Duodenal mucosa (tissue), 2 donors: ENCODE results near the gene MUTYH.
A peak's percentile ranks its signal among the peaks of the same experiment; 100 is the strongest.

Experiments used
- H3K27ac ChIP-seq: one replicate; pipeline ENCODE4 v1.7.0; 2013; ENCODE audit warnings: low read depth, low read length
- H3K27me3 ChIP-seq, 2 donors: one replicate each; pipeline ENCODE4 v1.7.0; 2013; ENCODE audit warnings: low read length in 2 of 2, control low read depth in 1 of 2; ENCODE audit not compliant: insufficient read depth in 2 of 2, control insufficient read depth in 1 of 2
- H3K36me3 ChIP-seq, 2 donors: one replicate each; pipeline ENCODE4 v1.7.0; 2013; ENCODE audit warnings: low read length in 2 of 2, control low read depth in 1 of 2; ENCODE audit not compliant: insufficient read depth in 2 of 2, control insufficient read depth in 1 of 2
- H3K4me1 ChIP-seq, 2 donors: one replicate each; pipeline ENCODE4 v1.7.0; 2013; ENCODE audit warnings: low read length in 2 of 2, control low read depth in 1 of 2; ENCODE audit not compliant: insufficient read depth in 2 of 2, control insufficient read depth in 1 of 2
- H3K4me3 ChIP-seq, 2 donors: one replicate each; pipeline ENCODE4 v1.7.0; 2013; ENCODE audit warnings: low read length in 2 of 2, low read depth in 1 of 2
- H3K9ac ChIP-seq, 2 donors: one replicate each; pipeline ENCODE4 v1.7.0; 2013; ENCODE audit warnings: low read length in 2 of 2, low read depth in 1 of 2
- H3K9me3 ChIP-seq, 2 donors: one replicate each; pipeline ENCODE4 v1.7.0; 2013; ENCODE audit warnings: low read length in 2 of 2, control low read depth in 1 of 2; ENCODE audit not compliant: control insufficient read depth in 1 of 2

MUTYH gene

DNA sequence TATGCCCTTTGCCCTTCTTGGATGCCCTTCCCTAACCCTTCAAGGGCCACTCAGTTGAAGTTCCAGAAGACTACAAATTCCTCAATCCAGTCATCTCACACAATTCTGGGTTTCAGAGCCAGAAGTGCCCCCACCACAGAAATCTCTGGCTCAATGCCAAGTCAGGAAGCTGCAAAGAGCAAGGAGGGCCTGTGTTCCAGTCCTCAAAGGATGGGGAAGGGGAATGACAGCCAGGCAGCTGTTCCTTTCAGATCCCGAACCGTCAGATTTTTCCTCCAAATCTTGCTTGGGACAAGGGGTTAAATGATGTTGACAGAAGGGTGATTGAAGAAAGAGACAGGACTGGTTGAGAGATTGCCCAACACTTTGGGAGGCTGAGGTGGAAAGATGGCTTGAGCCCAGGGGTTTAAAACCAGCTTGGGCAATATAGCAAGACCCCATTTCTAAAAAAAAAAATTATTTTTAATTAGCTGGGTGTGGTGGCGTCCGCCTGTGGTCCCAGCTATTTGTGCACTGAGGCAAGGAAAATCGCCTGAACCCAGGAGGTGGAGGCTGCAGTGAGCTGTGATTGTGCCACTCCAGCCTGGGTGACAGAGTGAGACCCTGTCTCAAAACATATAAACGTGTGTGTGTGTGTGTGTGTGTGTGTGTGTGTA, 14.3 kb downstream of the MUTYH start:
- Histone ChIP-seq H3K9ac (peak overlapping the region in 1 of 2 donors; percentile 43), H3K27me3 (no peaks in the 10 kb centered on the region), H3K36me3 (peaks cover 3 to 7% of the 10 kb centered on the region in 2 donors), H3K4me1 (peaks cover 14 to 20% of the 10 kb centered on the region in 2 donors), H3K4me3 (peak overlapping the region; percentile 76), H3K9me3 (no peaks in the 10 kb centered on the region), H3K27ac (no peak overlapping the region)

DNA sequence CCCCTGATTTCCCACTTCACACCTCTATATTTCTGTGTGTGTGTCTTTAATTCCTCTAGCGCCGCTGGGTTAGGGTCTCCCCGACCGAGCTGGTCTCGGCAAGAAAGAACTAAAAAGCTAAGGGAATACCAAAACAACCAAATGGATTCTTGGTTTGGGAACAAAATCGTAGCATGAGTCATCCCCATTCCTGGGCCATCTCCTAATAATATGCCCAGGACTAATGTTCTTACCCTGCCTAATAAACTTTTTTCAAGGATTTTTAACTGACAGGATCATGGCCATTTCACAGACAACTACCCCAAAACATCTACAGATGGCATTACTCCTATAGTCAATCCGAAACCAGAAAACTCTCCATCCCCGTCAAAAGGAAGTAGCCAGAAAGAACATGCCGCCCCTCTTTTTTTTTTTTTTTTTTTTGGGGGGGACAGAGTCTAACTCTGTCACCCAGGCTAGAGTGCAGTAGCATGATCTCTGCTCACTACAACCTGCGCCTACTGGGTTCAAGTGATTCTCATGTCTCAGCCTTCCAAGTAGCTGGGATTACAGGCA, 17.7 kb downstream of the MUTYH start:
- peaks cover 12 to 14% of the 10 kb centered on the region in 2 donors for H3K4me1 ChIP-seq
- H3K27me3 ChIP-seq: no peaks in the 10 kb centered on the region
- H3K9me3 ChIP-seq: no peaks in the 10 kb centered on the region
- H3K36me3 ChIP-seq: no peaks in the 10 kb centered on the region
- no peak overlapping the region for H3K27ac ChIP-seq
- no peak overlapping the region for H3K9ac ChIP-seq
- no peak overlapping the region for H3K4me3 ChIP-seq

DNA sequence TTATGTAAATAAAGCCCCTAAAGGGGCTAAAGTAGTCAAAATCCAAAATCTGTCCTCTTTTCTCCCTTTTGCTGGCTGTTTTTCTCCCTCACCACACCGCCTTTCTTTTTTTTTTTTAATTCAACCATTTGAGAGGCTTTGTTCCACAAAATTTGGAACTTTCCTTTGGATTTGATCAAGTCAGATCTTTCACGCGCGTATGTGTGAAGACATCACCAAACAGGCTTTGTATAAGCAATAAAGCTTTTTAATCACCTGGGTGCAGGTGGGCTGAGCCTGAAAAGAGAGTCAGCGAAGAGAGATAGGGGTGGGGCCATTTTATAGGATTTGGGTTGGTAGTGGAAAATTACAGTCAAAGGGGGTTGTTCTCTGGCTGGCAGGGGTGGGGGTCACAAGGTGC, 18.8 kb downstream of the MUTYH start:
- no peak overlapping the region for H3K9ac ChIP-seq
- H3K27ac ChIP-seq: no peak overlapping the region
- H3K27me3 ChIP-seq: no peaks in the 10 kb centered on the region
- peaks cover 5 to 6% of the 10 kb centered on the region in 2 donors for H3K4me1 ChIP-seq
- H3K36me3 ChIP-seq: no peaks in the 10 kb centered on the region
- no peak overlapping the region for H3K4me3 ChIP-seq
- H3K9me3 ChIP-seq: no peaks in the 10 kb centered on the region

DNA sequence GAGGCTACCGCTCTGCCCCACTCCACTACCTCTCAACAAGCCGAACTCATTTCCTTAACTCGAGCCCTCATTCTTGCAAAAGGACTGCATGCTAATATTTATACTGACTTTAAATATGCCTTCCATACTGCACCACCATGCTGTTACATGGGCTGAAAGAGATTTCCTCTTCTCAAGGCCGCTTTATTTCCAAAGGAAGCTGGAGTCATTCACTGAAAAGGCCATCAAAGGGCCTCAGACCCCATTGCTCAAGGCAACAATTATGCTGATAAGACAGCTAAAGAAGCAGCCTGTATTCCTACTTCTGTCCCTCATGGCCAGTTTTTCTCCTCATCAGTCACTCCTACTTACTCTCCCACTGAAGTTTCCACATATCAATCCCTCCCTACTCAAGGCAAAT, 20.5 kb downstream of the MUTYH start:
- H3K27ac ChIP-seq: no peak overlapping the region
- no peaks in the 10 kb centered on the region for H3K4me1 ChIP-seq
- H3K9ac ChIP-seq: no peak overlapping the region
- no peak overlapping the region for H3K4me3 ChIP-seq
- no peaks in the 10 kb centered on the region for H3K9me3 ChIP-seq
- H3K27me3 ChIP-seq: no peaks in the 10 kb centered on the region
- H3K36me3 ChIP-seq: no peaks in the 10 kb centered on the region

DNA sequence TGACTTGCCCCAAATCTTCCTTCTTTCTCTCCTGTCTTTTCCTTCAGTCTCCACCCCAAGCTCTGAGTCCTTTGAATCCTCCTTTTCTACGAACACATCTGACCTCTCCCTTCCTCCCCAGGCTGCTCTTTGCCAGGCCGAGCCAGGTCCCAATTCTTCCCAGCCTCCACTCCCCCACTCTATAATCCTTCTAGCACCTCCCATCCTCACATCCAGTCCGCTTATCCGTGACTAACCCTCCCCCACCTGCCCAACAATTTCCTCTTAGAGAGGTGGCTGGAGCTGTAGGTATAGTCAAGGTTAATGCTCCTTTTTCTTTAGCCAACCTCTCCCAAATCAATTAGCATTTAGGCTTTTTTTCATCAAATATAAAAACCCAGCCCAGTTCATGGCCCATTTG, 23.1 kb downstream of the MUTYH start:
- H3K27me3 ChIP-seq: no peaks in the 10 kb centered on the region
- no peak overlapping the region for H3K27ac ChIP-seq
- H3K9me3 ChIP-seq: no peaks in the 10 kb centered on the region
- H3K36me3 ChIP-seq: no peaks in the 10 kb centered on the region
- H3K4me3 ChIP-seq: no peak overlapping the region
- no peak overlapping the region for H3K9ac ChIP-seq
- no peaks in the 10 kb centered on the region for H3K4me1 ChIP-seq

DNA sequence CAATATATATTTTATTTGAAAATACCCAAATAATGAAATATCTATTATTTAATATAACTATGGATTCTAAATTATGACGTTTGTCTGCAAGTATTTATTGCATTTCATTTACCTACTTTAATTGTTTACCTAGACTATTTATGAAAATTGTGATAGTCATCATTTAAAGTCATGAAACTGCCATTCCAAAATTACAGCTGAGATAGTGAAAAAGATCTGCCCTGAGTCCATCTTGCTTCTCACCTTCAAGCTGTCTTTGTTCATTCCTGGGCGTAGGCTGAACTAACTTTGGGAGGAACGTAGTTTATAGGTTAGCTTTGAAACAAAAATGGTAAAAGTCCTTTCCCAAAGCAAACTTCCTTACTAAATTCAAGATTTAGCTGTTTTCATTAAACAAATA, 26.0 kb downstream of the MUTYH start:
- Histone ChIP-seq H3K4me1 (no peaks in the 10 kb centered on the region), H3K4me3 (no peak overlapping the region), H3K27ac (no peak overlapping the region), H3K9ac (no peak overlapping the region), H3K27me3 (no peaks in the 10 kb centered on the region), H3K9me3 (no peaks in the 10 kb centered on the region), H3K36me3 (no peaks in the 10 kb centered on the region)

DNA sequence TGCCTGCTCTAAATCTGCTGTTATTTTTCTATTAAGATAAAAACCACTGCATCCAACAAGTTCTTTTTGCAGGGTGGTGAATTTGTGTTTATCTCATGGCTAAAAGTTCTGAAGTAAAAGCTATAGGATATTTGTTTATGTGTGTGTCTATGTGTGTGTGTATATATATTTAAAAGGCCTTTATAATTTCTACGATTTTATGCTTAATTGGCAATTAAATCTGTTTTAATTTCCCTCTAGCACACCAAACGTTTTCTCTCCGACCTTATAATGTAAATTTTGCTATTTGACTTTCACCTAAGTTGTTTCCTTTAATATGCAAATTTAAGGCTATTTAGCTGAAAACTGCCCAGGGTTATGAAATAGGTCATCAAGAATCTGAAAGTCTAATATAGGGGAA, 33.3 kb downstream of the MUTYH start:
- Histone ChIP-seq H3K36me3 (no peaks in the 10 kb centered on the region), H3K27ac (no peak overlapping the region), H3K9me3 (no peaks in the 10 kb centered on the region), H3K27me3 (no peaks in the 10 kb centered on the region), H3K4me3 (no peak overlapping the region), H3K4me1 (peaks cover 8 to 11% of the 10 kb centered on the region in 2 donors), H3K9ac (no peak overlapping the region)

DNA sequence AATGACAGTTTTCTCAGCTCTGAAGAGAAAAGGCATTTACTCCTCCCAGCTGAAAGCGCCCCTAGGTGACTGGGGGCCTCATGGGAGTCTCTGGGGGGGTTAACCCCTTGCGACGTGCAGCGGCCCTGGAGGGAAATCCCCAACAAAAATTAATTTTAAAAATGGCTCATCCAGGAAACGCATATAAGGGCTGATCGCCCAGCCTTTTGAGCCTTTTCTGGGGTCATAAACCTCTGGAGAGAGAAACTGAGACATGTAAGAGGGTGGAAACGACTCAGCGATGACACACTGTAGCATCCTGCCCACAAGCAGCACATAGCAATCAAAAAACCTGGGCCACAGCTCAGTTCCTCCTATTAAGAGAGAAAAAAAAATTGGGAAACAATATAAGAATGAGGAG, 33.9 kb downstream of the MUTYH start:
- no peak overlapping the region for H3K27ac ChIP-seq
- H3K9me3 ChIP-seq: no peaks in the 10 kb centered on the region
- peaks cover 8 to 11% of the 10 kb centered on the region in 2 donors for H3K4me1 ChIP-seq
- no peaks in the 10 kb centered on the region for H3K27me3 ChIP-seq
- H3K4me3 ChIP-seq: no peak overlapping the region
- no peak overlapping the region for H3K9ac ChIP-seq
- no peaks in the 10 kb centered on the region for H3K36me3 ChIP-seq

DNA sequence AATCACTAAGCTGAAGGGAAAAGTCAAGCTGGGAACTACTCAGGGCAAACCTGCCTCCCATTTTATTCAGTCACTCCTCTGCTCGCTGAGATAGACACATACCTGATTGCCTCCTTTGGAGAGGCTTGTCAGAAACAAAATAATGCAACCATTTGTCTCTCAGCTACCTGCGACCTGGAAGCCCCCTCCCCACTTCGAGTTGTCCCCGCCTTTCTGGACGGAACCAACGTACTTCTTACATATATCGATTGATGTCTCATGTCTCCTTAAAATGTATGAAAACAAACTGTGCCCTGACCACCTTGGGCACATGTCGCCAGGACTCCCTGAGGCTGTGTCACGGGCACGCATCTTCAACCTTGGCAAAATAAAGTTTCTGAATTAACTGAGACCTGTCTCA, 35.0 kb downstream of the MUTYH start:
- H3K4me1 ChIP-seq: peaks cover 8 to 11% of the 10 kb centered on the region in 2 donors
- H3K9ac ChIP-seq: peak overlapping the region in 1 of 2 donors; percentile 95
- H3K4me3 ChIP-seq: no peak overlapping the region
- H3K36me3 ChIP-seq: no peaks in the 10 kb centered on the region
- no peaks in the 10 kb centered on the region for H3K27me3 ChIP-seq
- no peak overlapping the region for H3K27ac ChIP-seq
- no peaks in the 10 kb centered on the region for H3K9me3 ChIP-seq

DNA sequence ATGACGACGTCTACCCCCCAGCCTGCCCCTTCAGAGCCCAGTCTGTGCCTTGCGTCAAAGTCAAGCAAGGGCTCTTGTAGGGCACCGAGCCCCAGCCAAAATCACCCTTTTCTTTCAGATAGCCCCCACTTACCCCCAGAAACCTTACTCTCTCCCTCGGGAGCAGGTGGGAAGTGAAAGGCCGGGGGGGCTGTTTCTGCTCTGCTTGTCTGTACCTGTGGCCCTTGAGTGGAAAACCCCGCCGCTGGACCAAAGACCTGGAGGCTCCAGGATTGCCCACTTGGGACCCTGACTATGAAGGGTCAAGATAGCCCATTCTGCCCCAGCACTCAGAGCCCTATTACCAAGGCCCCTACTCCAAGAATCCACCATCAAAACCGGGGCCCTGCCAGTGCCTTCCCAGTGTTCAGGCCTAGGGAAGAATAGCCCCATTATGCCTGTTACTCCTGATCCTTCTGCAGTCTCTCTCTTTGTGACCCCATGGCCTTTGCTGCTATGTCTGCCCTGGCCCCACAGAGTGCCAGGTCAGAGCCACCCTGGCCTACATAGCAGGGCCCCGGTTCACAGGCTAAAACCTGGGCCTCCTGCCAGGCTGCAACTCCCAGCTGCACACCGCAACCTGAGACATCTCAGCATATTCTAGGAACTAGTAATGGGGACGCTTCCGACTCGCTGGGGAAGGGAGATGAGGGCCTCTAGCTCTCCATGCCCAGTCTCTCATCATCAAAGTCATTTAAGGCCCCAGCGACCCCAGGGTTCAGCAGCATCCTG, 35.7 kb downstream of the MUTYH start:
- H3K9ac ChIP-seq: peak overlapping the region; percentile 84 to 95
- no peaks in the 10 kb centered on the region for H3K9me3 ChIP-seq
- H3K4me1 ChIP-seq: peaks cover 8 to 11% of the 10 kb centered on the region in 2 donors
- H3K27ac ChIP-seq: peak overlapping the region; percentile 89
- peak overlapping the region; percentile 86 to 94 for H3K4me3 ChIP-seq
- H3K27me3 ChIP-seq: no peaks in the 10 kb centered on the region
- H3K36me3 ChIP-seq: no peaks in the 10 kb centered on the region
